GM23338 (cell line): ENCODE data around the gene DTHD1. TPM values are rescaled to one million over a fixed set of nuclear protein-coding genes. Genes with fewer than 3 reads are reported as not detected.

ENCODE experiments used
- CREB1 ChIP-seq: fragments of 250-450 bp; sonication (Bioruptor Pico); IDR thresholded peaks from 2 replicates; pipeline ENCODE4 v1.5.0; 2020; ENCODE audit warnings: low read depth, mild to moderate bottlenecking, moderate library complexity
- EZH2 ChIP-seq: fragments of 200-600 bp; sonication (generic); IDR thresholded peaks from one replicate; pipeline ENCODE4 v1.8.0; 2017; ENCODE audit warnings: antibody characterized with exemption, mild to moderate bottlenecking, low read depth; ENCODE audit not compliant: unreplicated experiment
- EZH2phosphoT487 ChIP-seq: fragments of 200-600 bp; sonication (generic); IDR thresholded peaks from one replicate; pipeline ENCODE4 v1.8.1; 2018; ENCODE audit warnings: antibody characterized with exemption; ENCODE audit not compliant: unreplicated experiment
- JUNB ChIP-seq: IDR thresholded peaks from one replicate; pipeline ENCODE4 v1.6.1; 2016; ENCODE audit warnings: antibody characterized with exemption; ENCODE audit not compliant: unreplicated experiment
- NANOG ChIP-seq: IDR thresholded peaks from 2 replicates; pipeline ENCODE4 v1.6.1; 2016; ENCODE audit warnings: antibody characterized with exemption, borderline replicate concordance
- POLR2AphosphoS5 ChIP-seq: IDR thresholded peaks from 2 replicates; pipeline ENCODE4 v1.6.1; 2016; ENCODE audit warnings: antibody characterized with exemption, low read depth
- REST ChIP-seq: IDR thresholded peaks from one replicate; pipeline ENCODE4 v1.6.1; 2018; ENCODE audit warnings: antibody characterized with exemption; ENCODE audit not compliant: unreplicated experiment
- STAT1 ChIP-seq: IDR thresholded peaks from one replicate; pipeline ENCODE4 v1.6.1; 2016; ENCODE audit warnings: antibody characterized with exemption; ENCODE audit not compliant: unreplicated experiment
- ZNF114 ChIP-seq: fragments of 250-450 bp; sonication (Bioruptor Pico); IDR thresholded peaks from 2 replicates; pipeline ENCODE4 v1.5.0; 2020; ENCODE audit warnings: mild to moderate bottlenecking, moderate library complexity
- ZNF462 ChIP-seq: fragments of 250-450 bp; sonication (Bioruptor Pico); IDR thresholded peaks from 2 replicates; pipeline ENCODE4 v1.5.0; 2020; ENCODE audit warnings: mild to moderate bottlenecking, moderate library complexity
- polyA plus RNA-seq: library from polyadenylated mRNA; unstranded; fragments of >200 nt; fragmentation: Nextera tagmentation; extraction: Ambion mirVana; gene quantifications from 2 replicates; pipeline ENCODE4 v1.2.1, GENCODE V29; 2016
- total RNA-seq: library from RNA; depleted of rRNA; stranded (reverse); fragments of >200 nt; shearing (Covaris generic); gene quantifications from 2 replicates; pipeline ENCODE4 v1.2.3, GENCODE V29; 2014
- TF ChIP-seq, protein P1 (sequence below): IDR thresholded peaks from 2 replicates; pipeline ENCODE4 v1.6.1; 2016; ENCODE audit warnings: antibody characterized with exemption

The DTHD1 gene
- total and polyA plus RNA-seq, 2 experiments from 2014 or later = not detected

- TF ChIP-seq ZNF462 (no peak), REST (no peak), POLR2AphosphoS5 (no peak), STAT1 (no peak), EZH2 (no peak), NANOG (no peak), EZH2phosphoT487 (no peak), ZNF114 (CRISPR knock-in tag) (no peak), CREB1 (CRISPR knock-in tag) (no peak), JUNB (no peak)
- TF ChIP-seq, protein P1, sequence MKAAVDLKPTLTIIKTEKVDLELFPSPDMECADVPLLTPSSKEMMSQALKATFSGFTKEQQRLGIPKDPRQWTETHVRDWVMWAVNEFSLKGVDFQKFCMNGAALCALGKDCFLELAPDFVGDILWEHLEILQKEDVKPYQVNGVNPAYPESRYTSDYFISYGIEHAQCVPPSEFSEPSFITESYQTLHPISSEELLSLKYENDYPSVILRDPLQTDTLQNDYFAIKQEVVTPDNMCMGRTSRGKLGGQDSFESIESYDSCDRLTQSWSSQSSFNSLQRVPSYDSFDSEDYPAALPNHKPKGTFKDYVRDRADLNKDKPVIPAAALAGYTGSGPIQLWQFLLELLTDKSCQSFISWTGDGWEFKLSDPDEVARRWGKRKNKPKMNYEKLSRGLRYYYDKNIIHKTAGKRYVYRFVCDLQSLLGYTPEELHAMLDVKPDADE = no peak
Observed at GRCh38 chr4:36249610-36250009, 31.8 kb upstream of the DTHD1 start (continued).
